PC-3 (cell line): ENCODE data around the gene EFCAB9. TPM values are rescaled to one million over a fixed set of nuclear protein-coding genes. Genes with fewer than 3 reads are reported as not detected.

Experiments
- ATAC-seq: fragments of 200-7000 bp; cut with Tn5 transposase; 2 replicates; pipeline ENCODE4 v1.9.1; 2020; ENCODE audit warnings: mild to moderate bottlenecking, moderate library complexity
- BruUV-seq: library from RNA; stranded (reverse); fragments of 400-500 nt; replicated peaks from 2 replicates; lab custom pipeline; 2021; lab: Mats Ljungman, UMichigan
- CTCF ChIA-PET: fragments of 300-600 bp; sonication (Branson Sonifier 250); formaldehyde crosslinking; loops from one replicate; lab custom pipeline; 2022; ENCODE audit warnings: antibody characterized with exemption; lab: Charles Lee
- POLR2A ChIA-PET: fragments of 300-600 bp; sonication (Branson Sonifier 250); formaldehyde crosslinking; loops from one replicate; lab custom pipeline; 2022; ENCODE audit warnings: antibody characterized with exemption; ENCODE audit not compliant: unreplicated experiment; lab: Charles Lee
- DNase-seq: peaks from one replicate; pipeline ENCODE4 v3.0.0-alpha.2; 2015
- H2AFZ ChIP-seq: fragments of 300-600 bp; sonication (generic); 2 replicates; pipeline ENCODE4 v1.6.0; 2016; ENCODE audit warnings: antibody characterized with exemption, low read length
- H3F3A ChIP-seq: fragments of 300-600 bp; sonication (generic); one replicate; pipeline ENCODE4 v1.6.0; 2017; ENCODE audit warnings: antibody characterized with exemption, low read length, control low read depth, mild to moderate bottlenecking; ENCODE audit not compliant: unreplicated experiment
- H3K27ac ChIP-seq: fragments of 300-600 bp; sonication (generic); 2 replicates; pipeline ENCODE4 v1.5.1; 2016; ENCODE audit warnings: mild to moderate bottlenecking, low read length
- H3K27me3 ChIP-seq: fragments of 300-600 bp; sonication (generic); 2 replicates; pipeline ENCODE4 v1.6.1; 2016; ENCODE audit warnings: low read length, mixed read lengths
- H3K36me3 ChIP-seq: fragments of 300-600 bp; sonication (generic); 2 replicates; pipeline ENCODE4 v1.6.1; 2016; ENCODE audit warnings: low read depth, mixed run types, low read length, mixed read lengths
- H3K4me1 ChIP-seq: fragments of 300-600 bp; sonication (generic); 2 replicates; pipeline ENCODE4 v1.5.1; 2016; ENCODE audit warnings: low read length; ENCODE audit not compliant: insufficient read depth
- H3K4me2 ChIP-seq: fragments of 300-600 bp; sonication (generic); 2 replicates; pipeline ENCODE4 v1.6.0; 2016; ENCODE audit warnings: low read length
- H3K4me3 ChIP-seq: fragments of 300-600 bp; sonication (generic); 2 replicates; pipeline ENCODE4 v1.5.1; 2016; ENCODE audit warnings: mild to moderate bottlenecking, low read length, mixed read lengths
- H3K79me2 ChIP-seq: fragments of 300-600 bp; sonication (generic); 2 replicates; pipeline ENCODE4 v1.6.1; 2017; ENCODE audit warnings: low read length, mixed read lengths
- H3K9ac ChIP-seq: fragments of 300-600 bp; sonication (generic); 2 replicates; pipeline ENCODE4 v1.6.0; 2016; ENCODE audit warnings: mild to moderate bottlenecking, low read length
- H3K9me2 ChIP-seq: fragments of 300-600 bp; sonication (generic); replicated peaks from 2 replicates; pipeline ENCODE4 v1.6.1; 2016; ENCODE audit warnings: mixed run types, low read length, mixed read lengths
- H3K9me3 ChIP-seq: fragments of 300-600 bp; sonication (generic); 2 replicates; pipeline ENCODE4 v1.6.1; 2016; ENCODE audit warnings: low read length, mixed read lengths
- H4K20me1 ChIP-seq: fragments of 300-600 bp; sonication (generic); 2 replicates; pipeline ENCODE4 v1.6.1; 2016; ENCODE audit warnings: low read length, mixed read lengths
- CTCF ChIP-seq: fragments of 300-600 bp; sonication (generic); conservative IDR thresholded peaks from 2 replicates; pipeline ENCODE4 v1.5.1; 2017; ENCODE audit warnings: antibody characterized with exemption, low read depth, mild to moderate bottlenecking, low read length
- EZH2 ChIP-seq: fragments of 300-600 bp; sonication (generic); IDR thresholded peaks from one replicate; pipeline ENCODE4 v1.6.1; 2017; ENCODE audit warnings: antibody characterized with exemption, mild to moderate bottlenecking, low read length; ENCODE audit not compliant: unreplicated experiment
- EZH2phosphoT487 ChIP-seq: fragments of 300-600 bp; sonication (generic); IDR thresholded peaks from 2 replicates; pipeline ENCODE4 v1.6.1; 2018; ENCODE audit warnings: mild to moderate bottlenecking, antibody characterized with exemption, low read length, borderline replicate concordance
- intact Hi-C: fragments of 100-400 bp; cut with micrococcal nuclease; formaldehyde crosslinking; loops from 2 replicates; pipeline ENCODE4 v1.9.0; 2023
- total RNA-seq: library from RNA; depleted of rRNA; stranded (reverse); fragments of >200 nt; gene quantifications from 2 replicates; pipeline ENCODE4 v1.2.3, GENCODE V29; 2014

The EFCAB9 gene
- total RNA-seq, 1 experiment from 2014 or later: not detected

DNA sequence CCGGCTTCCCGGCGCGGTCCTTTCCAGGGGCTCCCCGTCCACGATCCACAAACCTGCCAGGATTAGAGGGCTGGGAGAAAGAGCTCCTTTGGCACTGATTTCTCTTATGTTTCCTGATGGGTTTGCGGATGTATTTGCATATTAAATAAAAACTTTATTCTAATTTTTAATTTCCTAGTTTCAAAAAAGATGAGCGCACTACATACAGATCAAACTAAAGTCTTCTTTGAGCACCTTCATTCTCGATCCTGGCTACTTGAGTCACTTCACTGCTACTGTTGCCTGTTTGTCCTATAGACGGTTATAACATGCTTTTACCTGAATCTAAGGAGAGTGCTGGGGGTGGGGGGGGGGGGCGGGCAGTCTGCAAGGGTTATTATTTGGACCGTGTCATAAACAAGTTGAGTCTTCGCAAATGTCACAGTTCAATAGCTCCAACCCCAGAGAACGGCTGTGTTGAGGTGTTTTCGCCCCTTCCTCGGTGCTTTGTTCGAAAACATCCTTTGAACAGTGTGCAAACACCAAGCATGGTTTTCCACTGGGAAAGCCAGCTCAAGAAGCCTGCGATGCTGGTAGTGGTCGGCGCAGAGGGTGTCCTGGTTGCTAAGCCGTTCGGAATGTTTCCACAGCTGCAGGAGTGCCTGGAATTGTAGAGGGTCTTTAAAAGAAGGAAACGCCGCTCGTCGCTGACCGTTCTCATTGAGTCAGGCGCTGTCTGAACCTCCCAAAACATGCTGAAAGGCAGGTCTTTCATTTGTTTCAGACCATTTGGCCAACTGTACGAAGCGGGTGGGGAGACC is 4.9 kb upstream of the EFCAB9 start:
- no TSS peak for BruUV-seq
- POLR2A ChIA-PET: no interaction called here

DNA sequence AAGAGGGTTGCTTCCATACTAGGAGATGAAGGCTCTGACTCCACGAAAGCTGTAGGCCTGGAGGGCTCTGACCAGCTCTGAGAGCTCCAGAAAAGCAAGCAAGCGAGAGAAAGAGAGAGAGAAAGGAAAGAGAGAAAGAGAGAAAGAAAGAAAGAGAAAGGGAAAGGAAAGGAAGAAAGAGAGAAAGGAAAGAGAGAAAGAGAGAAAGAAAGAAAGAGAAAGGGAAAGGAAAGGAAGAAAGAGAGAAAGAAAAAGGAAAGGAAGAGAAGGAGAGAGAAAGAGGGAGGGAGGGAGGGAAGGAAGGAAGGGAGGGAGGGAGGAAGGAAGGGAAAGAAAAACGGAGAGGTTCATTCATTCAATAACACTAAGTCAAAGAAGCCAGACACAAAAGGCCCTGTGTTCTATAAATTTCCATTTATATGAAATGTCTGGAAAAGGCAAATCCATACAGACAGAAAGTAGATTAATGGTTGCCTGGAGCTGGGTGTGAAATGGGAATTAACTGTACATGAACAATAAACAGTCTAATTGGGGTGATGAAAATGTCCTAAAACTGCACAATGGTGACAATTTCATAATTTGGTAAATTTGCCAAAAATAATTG is 4.2 kb upstream of the EFCAB9 start:
- no peak for TF ChIP-seq CTCF
- no peak for TF ChIP-seq EZH2phosphoT487
- TF ChIP-seq EZH2: no peak
- H2AFZ ChIP-seq: no peak overlapping the region

More for the DNA sequence above, 4.9 kb upstream of the EFCAB9 start:
- CTCF ChIA-PET: interaction anchor here (0.9 to 2.4 kb wide), 4 partner anchors 27 to 105 kb away, joined by 3 to 12 read pairs (median 4); no protein-coding TSS in a partner anchor
- Histone ChIP-seq H3K79me2 (peaks cover 36% of the 10 kb centered on the region), H2AFZ (peak overlapping the region; percentile 99; the same call in 1 of the 2 replicates), H3F3A (no peaks in the 10 kb centered on the region), H3K27ac (no peak overlapping the region), H3K4me3 (peak overlapping the region; percentile 98), H3K27me3 (no peaks in the 10 kb centered on the region), H3K9ac (peak overlapping the region; percentile 84; the same call in 1 of the 2 replicates), H3K9me2 (no peaks in the 10 kb centered on the region), H4K20me1 (no peaks in the 10 kb centered on the region), H3K9me3 (no peaks in the 10 kb centered on the region), H3K36me3 (no peaks in the 10 kb centered on the region), H3K4me2 (peak overlapping the region; percentile 87), H3K4me1 (peaks cover 20% of the 10 kb centered on the region)
- TF ChIP-seq CTCF: 0 out of 2 replicates have a peak, but pooled peaks have one; percentile 4
- no peak for TF ChIP-seq EZH2
- intact Hi-C loops: loop anchor here (1.0 to 10.0 kb wide), 5 partner anchors 82 to 274 kb away; partner anchors contain the start of genes FBXW11 and UBTD2
- DNase-seq: no peak
- ATAC-seq: no peak

More for the DNA sequence above, 4.2 kb upstream of the EFCAB9 start:
- Histone ChIP-seq H4K20me1 (no peaks in the 10 kb centered on the region), H3F3A (no peaks in the 10 kb centered on the region), H3K4me2 (peak overlapping the region; percentile 87; the same call in 1 of the 2 replicates), H3K9ac (no peak overlapping the region), H3K79me2 (peaks cover 29% of the 10 kb centered on the region), H3K4me1 (peaks cover 20% of the 10 kb centered on the region), H3K27ac (no peak overlapping the region), H3K27me3 (no peaks in the 10 kb centered on the region), H3K36me3 (no peaks in the 10 kb centered on the region), H3K4me3 (no peak overlapping the region), H3K9me2 (no peaks in the 10 kb centered on the region), H3K9me3 (no peaks in the 10 kb centered on the region)
- no peak for ATAC-seq
- no peak for DNase-seq
- ChIA-PET CTCF (interaction anchor here (0.6 to 0.9 kb wide), 2 partner anchors 84 to 93 kb away, joined by 3 read pairs; no protein-coding TSS in a partner anchor), POLR2A (no interaction called here)
- BruUV-seq: no TSS peak
- intact Hi-C loops: loop anchor here (2.0 to 10.0 kb wide), 3 partner anchors 93 to 275 kb away; partner anchors contain the start of genes FBXW11 and UBTD2
